Measurements from ENCODE around the gene EGF. TPM values are rescaled to one million over a fixed set of nuclear protein-coding genes. Genes with fewer than 3 reads are reported as not detected.

Gene EGF
- total and polyA plus RNA-seq, 11 donors: 1.3 to 15.0 (median 8.8) TPM

DNA sequence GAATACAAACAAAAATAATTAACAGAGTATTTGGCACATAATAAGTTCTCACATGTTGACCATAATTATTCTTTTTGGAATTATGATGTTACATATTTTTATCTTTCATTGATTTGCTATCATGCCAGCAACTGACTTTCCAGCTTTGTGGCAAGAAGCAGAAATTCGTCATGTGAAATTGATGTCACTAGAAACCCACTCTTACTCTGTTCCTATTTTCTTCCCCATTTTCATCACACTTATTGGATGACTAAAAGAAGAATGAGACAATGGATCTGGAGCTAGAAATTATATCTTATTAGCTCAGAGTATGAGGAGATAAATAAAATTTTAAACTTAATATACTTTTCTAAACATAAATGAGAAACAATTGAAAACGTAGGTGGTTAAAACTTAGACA lies 31.9 kb downstream of the EGF start:
- TF ChIP-seq, protein P1, sequence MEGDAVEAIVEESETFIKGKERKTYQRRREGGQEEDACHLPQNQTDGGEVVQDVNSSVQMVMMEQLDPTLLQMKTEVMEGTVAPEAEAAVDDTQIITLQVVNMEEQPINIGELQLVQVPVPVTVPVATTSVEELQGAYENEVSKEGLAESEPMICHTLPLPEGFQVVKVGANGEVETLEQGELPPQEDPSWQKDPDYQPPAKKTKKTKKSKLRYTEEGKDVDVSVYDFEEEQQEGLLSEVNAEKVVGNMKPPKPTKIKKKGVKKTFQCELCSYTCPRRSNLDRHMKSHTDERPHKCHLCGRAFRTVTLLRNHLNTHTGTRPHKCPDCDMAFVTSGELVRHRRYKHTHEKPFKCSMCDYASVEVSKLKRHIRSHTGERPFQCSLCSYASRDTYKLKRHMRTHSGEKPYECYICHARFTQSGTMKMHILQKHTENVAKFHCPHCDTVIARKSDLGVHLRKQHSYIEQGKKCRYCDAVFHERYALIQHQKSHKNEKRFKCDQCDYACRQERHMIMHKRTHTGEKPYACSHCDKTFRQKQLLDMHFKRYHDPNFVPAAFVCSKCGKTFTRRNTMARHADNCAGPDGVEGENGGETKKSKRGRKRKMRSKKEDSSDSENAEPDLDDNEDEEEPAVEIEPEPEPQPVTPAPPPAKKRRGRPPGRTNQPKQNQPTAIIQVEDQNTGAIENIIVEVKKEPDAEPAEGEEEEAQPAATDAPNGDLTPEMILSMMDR (IDR thresholded peaks at IDR 0.05): no peak
- TF ChIP-seq POLR2A (IDR thresholded peaks at IDR 0.05): no peak
- ATAC-seq (no peak), DNase-seq (no peak)
- no peaks in the 10 kb centered on the region for H3K36me3 ChIP-seq
- H3K27ac ChIP-seq: no peak overlapping the region
- no peaks in the 10 kb centered on the region for H3K4me1 ChIP-seq
- no peaks in the 10 kb centered on the region for H3K9me3 ChIP-seq
- no peak overlapping the region for H3K4me3 ChIP-seq
- no peaks in the 10 kb centered on the region for H3K27me3 ChIP-seq
- 79 to 85% (median 83%) methylated on average over 2 of the region's 2 CpGs for WGBS, 4 donors
- intact Hi-C loops (cut with DNase I): no loop called here

DNA sequence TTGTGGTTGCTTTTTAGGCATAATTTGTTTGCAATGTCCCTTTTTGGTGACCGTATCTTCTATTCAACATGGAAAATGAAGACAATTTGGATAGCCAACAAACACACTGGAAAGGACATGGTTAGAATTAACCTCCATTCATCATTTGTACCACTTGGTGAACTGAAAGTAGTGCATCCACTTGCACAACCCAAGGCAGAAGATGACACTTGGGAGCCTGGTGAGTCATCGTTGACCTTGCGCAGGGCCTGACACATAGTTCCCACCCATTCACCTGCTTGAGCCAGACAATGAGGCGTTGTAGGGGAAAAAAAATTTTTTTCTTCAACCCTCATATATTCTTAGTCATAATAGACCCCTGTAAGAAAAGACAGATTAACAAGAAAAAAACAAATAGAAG lies 32.4 kb downstream of the EGF start:
- WGBS, 4 donors: 67 to 78% (median 72%) methylated on average over 4 of the region's 4 CpGs
- Histone ChIP-seq H3K4me1 (no peaks in the 10 kb centered on the region), H3K27me3 (no peaks in the 10 kb centered on the region), H3K36me3 (no peaks in the 10 kb centered on the region), H3K4me3 (no peak overlapping the region), H3K27ac (no peak overlapping the region), H3K9me3 (no peaks in the 10 kb centered on the region)
- ATAC-seq (no peak), DNase-seq (no peak)
- intact Hi-C loops (cut with DNase I): no loop called here
- TF ChIP-seq, protein P1 (IDR thresholded peaks at IDR 0.05): no peak
- TF ChIP-seq POLR2A (IDR thresholded peaks at IDR 0.05): no peak

DNA sequence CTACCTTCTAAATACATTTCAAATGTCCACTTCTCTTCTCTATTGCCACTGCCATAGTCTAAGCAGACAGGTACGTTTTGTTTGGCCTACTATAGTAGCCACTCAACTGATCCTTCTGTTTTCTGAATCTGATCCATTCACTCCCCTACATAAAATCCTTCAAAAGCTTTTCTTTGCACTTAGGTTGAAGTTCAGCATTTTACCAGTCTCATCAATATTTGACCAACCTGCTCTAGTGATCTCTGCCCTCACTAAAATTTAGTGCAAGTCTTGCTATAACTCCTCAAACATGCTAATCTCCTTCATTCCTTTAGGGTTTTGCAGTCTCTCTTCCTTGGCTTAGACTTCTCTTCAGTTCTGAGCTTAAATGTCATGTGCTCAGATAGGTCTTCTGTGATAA lies 33.4 kb downstream of the EGF start:
- no peaks in the 10 kb centered on the region for H3K4me1 ChIP-seq
- no peak overlapping the region for H3K27ac ChIP-seq
- H3K4me3 ChIP-seq: no peak overlapping the region
- H3K27me3 ChIP-seq: no peaks in the 10 kb centered on the region
- DNase-seq: no peak
- TF ChIP-seq, protein P1 (IDR thresholded peaks at IDR 0.05): no peak
- no peak for TF ChIP-seq POLR2A (IDR thresholded peaks at IDR 0.05)
- H3K9me3 ChIP-seq: no peaks in the 10 kb centered on the region
- H3K36me3 ChIP-seq: no peaks in the 10 kb centered on the region
- WGBS, 4 donors: 70 to 93% (median 78%) methylated on average over 1 of the region's 1 CpG
- ATAC-seq: no peak
- intact Hi-C loops (cut with DNase I): no loop called here

DNA sequence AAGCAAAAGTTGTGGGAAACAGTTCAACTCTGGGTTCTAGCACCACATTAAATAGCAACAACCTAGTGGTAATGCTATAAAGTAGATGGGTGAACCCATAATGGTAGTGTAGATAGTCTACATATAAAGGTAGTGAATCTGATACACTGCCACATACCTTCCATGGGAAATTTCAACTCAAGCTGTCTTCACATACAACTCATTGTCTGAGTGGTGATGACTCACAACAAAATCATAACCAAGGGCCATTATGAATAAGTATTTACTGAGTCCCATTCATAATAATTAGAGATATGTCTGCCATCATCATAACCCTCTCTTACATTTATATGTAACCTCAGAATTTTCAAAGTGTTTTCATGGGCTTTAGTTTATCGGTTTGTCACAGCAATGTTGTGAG lies 34.8 kb downstream of the EGF start:
- ATAC-seq: no peak
- Histone ChIP-seq H3K27ac (no peak overlapping the region), H3K36me3 (no peaks in the 10 kb centered on the region), H3K27me3 (no peaks in the 10 kb centered on the region), H3K9me3 (no peaks in the 10 kb centered on the region), H3K4me1 (no peaks in the 10 kb centered on the region), H3K4me3 (no peak overlapping the region)
- TF ChIP-seq, protein P1 (IDR thresholded peaks at IDR 0.05): no peak
- TF ChIP-seq POLR2A (IDR thresholded peaks at IDR 0.05): no peak
- intact Hi-C loops (cut with DNase I): no loop called here
- WGBS, 4 donors: 92 to 97% (median 97%) methylated on average over 1 of the region's 1 CpG
- DNase-seq: no peak

All from heart left ventricle (tissue), 16 donors.